Measurements from ENCODE around the gene OLFM3.
A peak's percentile ranks its signal among the peaks of the same experiment; 100 is the strongest.

Gene OLFM3

DNA sequence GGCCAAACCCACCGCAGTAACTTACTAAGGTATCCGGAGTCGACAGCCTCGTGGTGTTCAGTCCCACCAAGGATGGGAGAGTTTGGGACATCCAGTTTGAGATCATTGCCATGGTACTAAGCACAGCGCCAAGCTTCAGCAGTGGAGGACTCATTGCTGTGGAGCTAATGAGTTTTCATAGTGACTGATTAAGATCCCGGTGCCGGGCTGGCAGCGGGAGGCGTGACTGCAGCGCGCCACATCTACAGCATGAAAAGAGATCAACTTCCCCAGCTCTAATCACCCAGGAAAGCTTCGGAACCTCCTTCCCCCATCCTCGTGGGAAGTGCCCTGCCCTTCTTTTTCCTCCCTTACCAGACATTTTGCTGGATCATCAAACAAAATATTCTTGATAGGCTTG lies 149.9 kb downstream of the OLFM3 start:
- no peak for DNase-seq (ENCODE audit: low read depth)

DNA sequence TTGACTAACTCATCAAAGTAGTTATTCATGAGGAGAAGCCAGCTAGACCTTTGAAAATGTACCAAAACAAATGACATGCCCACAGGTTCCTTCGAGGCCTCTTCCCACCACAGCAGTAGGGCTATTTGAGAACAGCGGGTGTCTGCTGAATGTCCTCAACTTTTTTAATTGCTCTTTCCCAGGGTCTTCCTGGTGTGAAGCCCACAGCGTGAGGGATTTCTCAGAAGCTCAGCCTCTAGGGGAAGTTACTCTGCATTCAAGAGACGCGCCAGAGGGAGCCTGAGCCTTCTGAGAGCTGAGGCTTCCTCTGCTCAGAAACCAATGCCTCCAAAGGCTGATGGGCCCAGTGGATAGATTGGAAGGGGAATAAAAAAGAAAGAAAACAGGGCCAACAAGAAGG lies 153.6 kb downstream of the OLFM3 start:
- no peak for DNase-seq (ENCODE audit: low read depth)

DNA sequence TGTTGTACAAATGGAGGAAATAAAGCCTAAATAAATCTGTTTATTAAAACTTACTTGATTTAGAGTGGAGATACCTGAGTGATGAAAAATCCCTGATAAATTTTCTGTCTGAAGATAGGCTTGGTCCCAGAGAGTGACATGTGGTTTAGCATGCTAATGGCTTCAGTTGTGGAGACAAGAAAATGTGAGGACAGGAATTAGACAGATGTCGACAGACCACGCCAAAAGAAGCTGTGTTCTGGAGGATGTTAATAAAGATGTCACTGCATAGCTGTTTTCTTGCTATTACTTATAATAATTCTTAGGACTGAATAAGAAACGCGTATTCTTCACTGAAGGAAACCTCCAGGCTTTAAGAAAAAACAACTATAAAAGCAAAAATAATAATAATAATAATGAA lies 154.9 kb downstream of the OLFM3 start:
- no peak for DNase-seq (ENCODE audit: low read depth)

DNA sequence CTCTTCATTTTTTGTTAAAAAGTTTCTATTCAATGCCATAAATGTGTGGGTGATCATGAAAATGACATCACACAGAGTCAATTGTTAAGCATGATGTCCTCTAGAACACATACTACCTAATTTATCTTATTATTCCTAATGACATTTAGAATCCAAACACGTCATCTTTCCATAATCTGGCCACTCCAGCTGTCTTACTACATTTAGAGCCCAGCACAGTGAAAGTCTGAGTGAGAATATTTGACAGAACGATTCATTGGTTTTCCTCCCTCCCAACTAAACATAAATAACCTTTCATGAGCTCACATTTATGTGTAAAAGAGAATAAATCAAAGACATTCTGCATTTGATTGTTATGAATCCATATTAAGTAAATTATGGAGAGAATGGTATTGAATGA lies 160.7 kb downstream of the OLFM3 start:
- DNase-seq (ENCODE audit: low read depth) = no peak

DNA sequence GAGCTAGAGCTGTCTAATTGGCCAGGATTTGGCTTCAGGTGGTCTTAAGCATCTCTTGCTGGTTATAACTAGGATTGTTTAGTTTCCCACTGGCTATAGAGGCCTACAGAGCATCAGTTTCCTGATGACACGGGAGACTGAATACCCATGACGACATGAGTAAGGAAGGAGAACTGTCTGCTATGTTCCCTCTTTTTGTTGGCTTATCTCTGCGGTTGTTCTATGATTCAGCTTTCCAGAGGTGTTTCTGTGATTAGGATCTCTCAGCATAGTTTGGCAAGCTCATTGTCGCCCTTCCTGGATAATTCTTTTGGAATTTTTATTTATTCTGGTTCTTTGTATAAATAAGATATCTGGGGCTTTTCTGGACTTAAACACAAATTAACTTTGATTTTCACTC lies 163.4 kb downstream of the OLFM3 start:
- no peak for DNase-seq (ENCODE audit: low read depth)

DNA sequence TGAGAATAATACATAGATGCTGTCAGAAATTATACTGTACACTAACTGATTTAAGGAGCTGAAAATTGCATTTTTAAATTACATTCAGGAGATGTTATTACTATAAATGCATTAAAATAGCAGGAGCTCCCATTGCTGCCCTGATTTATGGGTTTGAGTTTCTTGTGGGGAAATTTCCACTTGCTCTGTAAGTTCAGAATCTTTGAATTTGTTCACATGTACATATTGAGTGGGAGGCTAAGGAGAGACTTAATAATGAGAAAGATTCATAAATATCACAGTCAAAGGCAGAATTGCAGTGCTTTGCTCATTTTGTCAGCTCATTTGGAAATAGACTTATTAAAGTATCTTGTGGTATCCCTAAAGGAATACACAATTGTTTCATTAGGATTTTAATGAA lies 170.3 kb downstream of the OLFM3 start:
- no peak for DNase-seq (ENCODE audit: low read depth)

DNA sequence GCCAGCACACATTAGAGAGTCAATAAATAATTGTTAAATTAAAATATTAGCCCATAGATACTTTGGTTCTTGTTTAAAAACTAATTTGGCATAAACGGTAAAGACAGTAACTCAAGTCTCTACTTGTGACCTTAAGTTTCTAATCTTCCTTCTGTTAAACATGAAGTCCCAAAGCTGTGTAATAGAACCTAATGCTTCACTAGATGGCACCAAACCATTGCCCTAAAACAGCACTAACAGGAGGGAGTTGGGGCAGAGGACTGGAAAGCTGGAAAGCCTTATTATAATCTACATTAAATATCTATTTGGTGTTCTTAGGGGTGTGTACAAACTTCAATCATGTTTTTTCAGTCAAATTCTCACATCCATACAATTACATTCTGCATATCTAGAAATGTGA lies 176.7 kb downstream of the OLFM3 start:
- DNase-seq (ENCODE audit: low read depth) = peak; percentile 7

DNA sequence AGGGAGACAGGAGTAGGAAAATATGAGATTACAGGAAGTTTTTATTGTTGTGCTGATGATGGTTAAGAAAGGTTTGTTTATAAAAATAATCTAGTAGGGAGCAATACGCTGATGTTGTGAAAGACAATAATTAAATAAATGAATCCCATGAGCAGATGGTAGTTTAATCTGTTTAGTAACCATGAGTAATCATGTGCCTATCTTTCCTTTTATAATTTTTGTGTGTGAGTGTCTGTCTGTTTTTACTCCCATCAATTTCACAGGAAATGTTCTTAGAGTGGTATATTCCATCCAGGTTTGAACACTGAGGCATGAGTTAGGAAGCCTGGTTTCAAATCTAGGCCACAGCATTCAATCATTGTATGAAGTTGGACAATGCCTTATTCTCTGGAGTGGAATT lies 180.5 kb downstream of the OLFM3 start:
- DNase-seq (ENCODE audit: low read depth) = no peak

DNA sequence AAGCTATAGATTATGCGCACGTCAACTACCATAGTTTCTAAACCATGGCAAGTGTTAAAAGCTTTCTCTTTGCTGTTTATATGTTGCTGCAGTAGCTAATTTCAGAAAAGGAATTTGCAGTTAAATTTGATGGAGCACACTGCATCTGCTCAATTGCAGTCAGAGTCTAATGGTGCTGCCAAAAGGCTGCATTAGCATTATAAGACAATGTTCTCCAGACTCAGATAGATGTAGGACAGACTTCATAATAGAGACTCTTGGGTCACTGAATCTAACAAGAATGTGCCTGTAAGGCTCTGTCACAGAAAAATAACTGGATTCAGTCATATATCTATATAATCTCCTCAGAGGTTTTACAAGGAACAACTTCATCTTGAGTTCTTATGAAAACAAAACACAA lies 198.3 kb downstream of the OLFM3 start:
- no peak for DNase-seq (ENCODE audit: low read depth)

DNA sequence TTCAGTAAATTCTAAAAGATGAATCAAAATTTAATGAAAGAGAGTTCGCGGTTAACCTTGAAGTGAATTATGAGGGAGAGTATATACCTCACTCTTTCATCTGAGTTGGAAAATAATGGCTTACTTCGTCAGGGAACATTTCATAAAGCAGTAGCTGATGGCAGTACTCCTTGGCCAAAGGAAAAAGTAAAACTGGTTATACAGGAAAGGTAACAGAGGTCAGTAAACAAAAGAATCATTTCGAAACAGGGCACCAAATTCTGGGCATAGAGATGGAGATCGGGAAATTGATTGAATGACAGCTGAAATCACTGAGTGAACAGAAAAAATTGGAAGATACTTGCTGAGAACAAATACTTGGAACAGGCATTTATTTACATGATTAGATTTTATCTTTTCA lies 199.0 kb downstream of the OLFM3 start:
- no peak for DNase-seq (ENCODE audit: low read depth)

DNA sequence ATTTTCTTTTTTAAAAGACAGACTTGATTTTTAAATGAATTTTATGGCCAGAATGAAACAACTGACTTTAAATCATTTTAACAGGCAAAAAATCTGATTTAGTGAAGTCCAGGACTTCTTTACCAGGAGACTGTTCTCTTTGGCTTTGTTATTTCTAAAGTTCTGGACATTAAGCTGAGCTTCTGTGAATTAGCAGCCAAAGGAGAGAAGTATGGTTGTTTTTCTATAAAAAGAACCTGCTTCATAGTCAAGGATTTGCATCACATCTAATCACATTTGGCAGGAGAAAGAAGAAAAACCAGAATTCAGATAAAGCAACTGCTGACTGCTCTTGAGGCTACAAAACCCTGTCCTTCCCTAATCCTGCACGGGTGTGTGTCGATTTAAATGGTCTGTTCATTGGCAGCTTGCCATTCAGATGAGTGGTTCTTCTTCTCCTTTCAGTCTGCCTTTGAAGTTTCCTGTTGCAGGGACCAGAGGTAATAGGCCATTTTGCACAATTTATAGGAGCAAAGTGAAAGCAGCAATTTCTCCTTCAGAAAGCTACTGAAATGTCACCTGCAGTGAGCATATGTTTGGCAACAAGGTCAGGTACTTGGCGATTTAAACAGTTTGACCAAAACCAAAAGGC lies 215.4 kb downstream of the OLFM3 start:
- no peak for DNase-seq (ENCODE audit: low read depth)

DNA sequence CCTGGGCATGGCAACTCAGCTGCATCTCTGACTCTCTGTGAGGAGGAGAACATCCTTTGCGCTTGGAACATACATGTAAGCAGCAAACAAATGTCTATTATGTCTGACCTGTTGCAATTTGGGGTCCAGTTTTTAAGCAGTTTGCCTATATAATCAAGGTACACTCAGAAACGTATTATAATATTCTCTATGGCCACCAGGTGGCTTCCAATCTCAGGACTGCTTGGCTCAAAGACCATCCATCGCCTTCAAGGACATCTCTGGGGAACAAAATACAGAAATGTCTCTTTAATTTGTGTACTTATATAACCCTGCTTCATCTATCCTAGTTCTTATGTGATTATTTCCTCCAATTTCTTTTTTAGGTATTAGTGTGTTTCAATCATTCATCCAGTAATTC lies 227.2 kb downstream of the OLFM3 start:
- no peak for DNase-seq (ENCODE audit: low read depth)

DNA sequence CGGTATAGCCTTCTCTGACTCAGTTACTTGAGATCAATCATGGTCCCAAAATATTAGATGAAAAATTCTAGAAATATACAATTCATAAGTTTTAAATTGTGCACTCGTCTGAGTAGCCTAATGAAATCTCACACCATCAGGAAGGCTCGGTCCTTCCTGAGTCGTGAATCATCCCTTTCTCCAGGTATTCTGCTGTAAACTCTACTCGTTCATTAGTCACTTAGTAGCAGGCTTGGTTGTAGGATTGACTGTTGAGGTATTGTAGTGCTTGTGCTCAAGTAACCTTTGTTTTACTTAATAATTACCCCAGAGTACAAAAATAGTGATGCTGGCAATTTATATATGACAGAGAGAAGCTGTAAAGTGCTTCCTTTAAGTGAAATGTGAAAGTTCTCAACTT lies 238.7 kb downstream of the OLFM3 start:
- DNase-seq (ENCODE audit: low read depth) = no peak

DNA sequence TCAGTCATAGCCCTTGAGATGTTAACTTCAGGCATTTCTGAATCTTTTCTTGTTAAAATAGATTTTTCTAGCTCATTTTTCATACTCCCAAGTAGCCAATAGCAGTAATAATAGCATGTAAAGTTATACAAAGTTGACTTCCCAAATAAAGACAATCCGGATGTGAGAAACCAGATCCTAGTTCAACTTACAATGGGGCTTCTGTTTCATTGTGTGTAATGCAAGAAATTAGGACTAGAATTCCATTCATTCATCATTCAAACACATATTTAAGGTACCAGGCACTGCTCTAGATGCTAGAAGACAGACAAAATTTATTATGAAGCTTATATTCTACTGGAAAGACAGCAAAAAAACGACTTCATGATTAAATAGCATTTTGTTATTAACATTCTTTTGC lies 240.3 kb downstream of the OLFM3 start:
- no peak for DNase-seq (ENCODE audit: low read depth)
